ENCODE measurements around the gene SLC38A3. TPM values are rescaled to one million over a fixed set of nuclear protein-coding genes. Genes with fewer than 3 reads are reported as not detected.
A peak's percentile ranks its signal among the peaks of the same experiment; 100 is the strongest.

The SLC38A3 gene
- total and polyA plus RNA-seq, 7 donors: 0.12 to 12.7 (median 3.3) TPM

DNA sequence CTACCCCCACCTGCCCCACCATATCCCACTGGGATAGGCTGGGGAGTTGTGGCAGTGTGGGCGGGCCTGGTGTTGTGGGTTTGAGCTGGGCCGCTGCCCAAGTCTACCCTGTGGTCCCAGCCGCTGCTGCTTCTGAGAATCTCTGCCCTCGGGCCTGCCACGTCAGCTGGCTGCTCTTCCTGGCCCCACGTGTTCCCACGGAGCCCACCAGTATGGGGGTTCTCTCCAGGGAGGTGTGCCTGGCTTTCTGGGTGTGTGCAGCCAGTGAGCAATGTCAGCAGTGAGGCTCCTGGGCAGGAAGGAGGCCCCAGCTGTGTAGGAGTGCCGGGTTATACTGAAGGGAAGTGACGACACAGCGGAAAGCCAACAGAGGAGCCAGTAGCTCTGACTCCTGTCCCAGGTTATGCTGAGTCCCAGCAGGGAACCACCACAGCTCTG is 41.5 kb downstream of the SLC38A3 start:
- H3K36me3 ChIP-seq (ENCODE audit: insufficient read depth in 1 of 2, low read depth in 1 of 2): no peaks in the 10 kb centered on the region
- 22 to 33% (median 30%) methylated on average over 7 to 10 of the region's 10 CpGs for WGBS, 3 donors
- ATAC-seq: peak; percentile 12 to 29 (median 21)
- peak overlapping the region; percentile 82 for H3K4me3 ChIP-seq
- H3K4me1 ChIP-seq: peaks cover 69% of the 10 kb centered on the region
- DNase-seq: peak in 1 of 2 donors; percentile 51
- TF ChIP-seq, protein P1, sequence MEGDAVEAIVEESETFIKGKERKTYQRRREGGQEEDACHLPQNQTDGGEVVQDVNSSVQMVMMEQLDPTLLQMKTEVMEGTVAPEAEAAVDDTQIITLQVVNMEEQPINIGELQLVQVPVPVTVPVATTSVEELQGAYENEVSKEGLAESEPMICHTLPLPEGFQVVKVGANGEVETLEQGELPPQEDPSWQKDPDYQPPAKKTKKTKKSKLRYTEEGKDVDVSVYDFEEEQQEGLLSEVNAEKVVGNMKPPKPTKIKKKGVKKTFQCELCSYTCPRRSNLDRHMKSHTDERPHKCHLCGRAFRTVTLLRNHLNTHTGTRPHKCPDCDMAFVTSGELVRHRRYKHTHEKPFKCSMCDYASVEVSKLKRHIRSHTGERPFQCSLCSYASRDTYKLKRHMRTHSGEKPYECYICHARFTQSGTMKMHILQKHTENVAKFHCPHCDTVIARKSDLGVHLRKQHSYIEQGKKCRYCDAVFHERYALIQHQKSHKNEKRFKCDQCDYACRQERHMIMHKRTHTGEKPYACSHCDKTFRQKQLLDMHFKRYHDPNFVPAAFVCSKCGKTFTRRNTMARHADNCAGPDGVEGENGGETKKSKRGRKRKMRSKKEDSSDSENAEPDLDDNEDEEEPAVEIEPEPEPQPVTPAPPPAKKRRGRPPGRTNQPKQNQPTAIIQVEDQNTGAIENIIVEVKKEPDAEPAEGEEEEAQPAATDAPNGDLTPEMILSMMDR (IDR thresholded peaks at IDR 0.05): no peak
- H3K27ac ChIP-seq: peak overlapping the region; percentile 80
- no peaks in the 10 kb centered on the region for H3K27me3 ChIP-seq (ENCODE audit: insufficient read depth in 3 of 3, low read length in 2 of 3)
- intact Hi-C loops (cut with DNase I): loop anchor here (2.0 kb wide), 1 partner anchor 20 kb away; no protein-coding TSS in a partner anchor
- no peaks in the 10 kb centered on the region for H3K9me3 ChIP-seq

DNA sequence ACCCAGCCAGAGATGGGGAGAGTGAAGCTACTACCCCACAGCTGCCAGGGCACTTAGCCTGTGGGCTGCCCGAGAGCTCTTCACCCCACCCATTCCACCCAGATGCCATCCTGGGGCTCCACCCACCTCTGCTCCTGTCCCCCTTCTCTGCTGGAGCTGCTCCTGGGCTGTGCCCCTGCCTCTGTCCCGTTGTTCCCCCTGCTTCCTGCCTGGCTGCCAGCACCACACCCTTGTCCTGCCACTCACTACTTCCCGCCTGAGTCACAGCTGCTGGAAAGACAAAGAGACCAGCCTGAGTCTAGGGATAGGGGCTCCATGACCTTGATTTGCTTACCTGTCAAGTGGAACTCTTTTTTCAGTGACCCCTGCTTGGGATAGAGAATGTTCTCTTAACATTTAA is 43.3 kb downstream of the SLC38A3 start:
- Histone ChIP-seq H3K4me1 (peaks cover 72% of the 10 kb centered on the region), H3K36me3 (ENCODE audit: insufficient read depth in 1 of 2, low read depth in 1 of 2) (peaks cover 0 to 14% of the 10 kb centered on the region in 2 donors), H3K4me3 (peak overlapping the region; percentile 11), H3K27me3 (ENCODE audit: insufficient read depth in 3 of 3, low read length in 2 of 3) (no peaks in the 10 kb centered on the region), H3K9me3 (no peaks in the 10 kb centered on the region), H3K27ac (peak overlapping the region; percentile 66)
- DNase-seq (peak in 1 of 2 donors; percentile 46), ATAC-seq (peak in 3 of 4 donors; percentile 28 to 33 (median 29))
- 32 to 38% (median 33%) methylated on average over 2 to 3 of the region's 3 CpGs for WGBS, 3 donors
- intact Hi-C loops (cut with DNase I): no loop called here
- TF ChIP-seq, protein P1 (IDR thresholded peaks at IDR 0.05): no peak

DNA sequence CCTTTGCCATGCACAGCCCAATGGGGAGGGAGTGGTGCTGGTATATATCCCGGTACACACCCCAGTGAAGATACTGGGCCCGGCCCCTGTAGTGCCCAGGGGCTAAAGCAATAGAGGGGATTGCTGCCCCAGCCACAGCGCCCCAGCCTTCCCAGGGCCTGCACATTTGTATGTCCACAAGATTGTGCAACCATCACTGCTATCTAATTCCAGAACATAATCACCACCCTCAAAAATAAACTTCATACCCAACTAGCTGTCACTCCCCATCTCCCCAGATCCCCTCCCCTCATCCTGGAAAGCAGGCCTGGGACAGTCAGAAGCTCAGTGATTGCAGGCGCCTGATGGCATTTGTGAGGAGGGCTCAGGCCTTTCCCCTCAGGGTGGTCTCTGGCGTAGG is 44.4 kb downstream of the SLC38A3 start:
- Histone ChIP-seq H3K4me1 (peaks cover 77% of the 10 kb centered on the region), H3K9me3 (no peaks in the 10 kb centered on the region), H3K27ac (peak overlapping the region; percentile 66), H3K27me3 (ENCODE audit: insufficient read depth in 3 of 3, low read length in 2 of 3) (no peaks in the 10 kb centered on the region), H3K4me3 (no peak overlapping the region), H3K36me3 (ENCODE audit: insufficient read depth in 1 of 2, low read depth in 1 of 2) (peaks cover 0 to 15% of the 10 kb centered on the region in 2 donors)
- peak in 1 of 4 donors; percentile 34 for ATAC-seq
- no peak for DNase-seq
- intact Hi-C loops (cut with DNase I): no loop called here
- WGBS, 3 donors: 85 to 95% (median 88%) methylated on average over 5 of the region's 5 CpGs
- TF ChIP-seq, protein P1 (IDR thresholded peaks at IDR 0.05): no peak

DNA sequence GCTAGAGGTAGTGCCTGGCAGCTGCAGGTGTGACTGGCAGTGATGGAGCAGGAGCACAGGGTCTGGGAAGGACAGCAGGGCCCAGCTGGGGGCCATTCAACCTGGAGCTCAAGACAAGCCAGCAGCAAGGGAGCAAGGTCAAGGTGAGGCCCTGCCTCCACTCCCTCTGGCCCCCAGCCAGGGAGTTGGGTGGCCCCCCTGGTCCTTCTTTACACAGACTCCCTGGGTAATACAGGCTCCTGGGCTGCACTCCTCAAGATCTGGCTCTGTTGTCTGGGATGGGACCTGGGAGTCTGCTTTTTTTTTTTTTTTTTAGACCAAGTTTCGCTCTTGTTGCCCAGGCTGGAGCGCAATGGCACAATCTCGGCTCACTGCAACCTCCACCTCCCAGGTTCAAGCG is 45.4 kb downstream of the SLC38A3 start:
- 81 to 86% (median 83%) methylated on average over 4 of the region's 4 CpGs for WGBS, 3 donors
- no peak for DNase-seq
- no peak for ATAC-seq
- Histone ChIP-seq H3K4me1 (peaks cover 70% of the 10 kb centered on the region), H3K36me3 (ENCODE audit: insufficient read depth in 1 of 2, low read depth in 1 of 2) (peaks cover 0 to 21% of the 10 kb centered on the region in 2 donors), H3K9me3 (no peaks in the 10 kb centered on the region), H3K27ac (no peak overlapping the region), H3K4me3 (no peak overlapping the region), H3K27me3 (ENCODE audit: insufficient read depth in 3 of 3, low read length in 2 of 3) (no peaks in the 10 kb centered on the region)
- intact Hi-C loops (cut with DNase I): no loop called here
- TF ChIP-seq, protein P1 (IDR thresholded peaks at IDR 0.05): no peak

DNA sequence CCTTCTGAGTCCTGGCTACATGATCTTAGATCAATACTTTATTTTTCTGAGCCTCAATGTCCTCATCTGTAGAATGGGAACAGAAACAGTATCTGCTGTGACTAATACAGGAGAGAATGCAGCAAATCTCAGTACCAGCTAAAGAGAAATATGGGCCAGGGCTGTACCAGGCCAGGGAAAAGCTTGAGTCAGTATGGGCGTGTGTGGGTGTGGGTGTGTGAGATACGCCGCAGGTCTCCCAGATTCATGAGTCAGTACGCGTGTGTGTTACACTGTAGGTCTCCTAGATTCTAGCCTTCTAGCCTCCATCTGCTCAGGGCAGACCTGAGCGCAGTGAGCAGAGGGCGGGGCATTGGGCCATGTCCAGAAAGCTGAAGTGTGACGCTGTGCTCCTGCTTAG is 46.1 kb downstream of the SLC38A3 start:
- intact Hi-C loops (cut with DNase I): no loop called here
- H3K9me3 ChIP-seq: no peaks in the 10 kb centered on the region
- no peak overlapping the region for H3K4me3 ChIP-seq
- H3K27ac ChIP-seq: peak overlapping the region; percentile 10
- TF ChIP-seq, protein P1 (IDR thresholded peaks at IDR 0.05): no peak
- H3K27me3 ChIP-seq (ENCODE audit: insufficient read depth in 3 of 3, low read length in 2 of 3): no peaks in the 10 kb centered on the region
- DNase-seq (no peak), ATAC-seq (peak in 1 of 4 donors; percentile 19)
- 80 to 85% (median 83%) methylated on average over 8 of the region's 8 CpGs for WGBS, 3 donors
- peaks cover 0 to 28% of the 10 kb centered on the region in 2 donors for H3K36me3 ChIP-seq (ENCODE audit: insufficient read depth in 1 of 2, low read depth in 1 of 2)
- H3K4me1 ChIP-seq: peaks cover 67% of the 10 kb centered on the region

All from psoas muscle (tissue), 8 donors.